Measurements from ENCODE around the gene TMEM213.
"Not testable (repeated sequence)": the region's sequence is repeated elsewhere in the genome, so short reads cannot be mapped to it uniquely, and the experiment has no call there.

The TMEM213 gene

GRCh38 chr7:138798836-138799235 lies 1.0 kb downstream of the TMEM213 start:
- DNase-seq: no peak

DNA sequence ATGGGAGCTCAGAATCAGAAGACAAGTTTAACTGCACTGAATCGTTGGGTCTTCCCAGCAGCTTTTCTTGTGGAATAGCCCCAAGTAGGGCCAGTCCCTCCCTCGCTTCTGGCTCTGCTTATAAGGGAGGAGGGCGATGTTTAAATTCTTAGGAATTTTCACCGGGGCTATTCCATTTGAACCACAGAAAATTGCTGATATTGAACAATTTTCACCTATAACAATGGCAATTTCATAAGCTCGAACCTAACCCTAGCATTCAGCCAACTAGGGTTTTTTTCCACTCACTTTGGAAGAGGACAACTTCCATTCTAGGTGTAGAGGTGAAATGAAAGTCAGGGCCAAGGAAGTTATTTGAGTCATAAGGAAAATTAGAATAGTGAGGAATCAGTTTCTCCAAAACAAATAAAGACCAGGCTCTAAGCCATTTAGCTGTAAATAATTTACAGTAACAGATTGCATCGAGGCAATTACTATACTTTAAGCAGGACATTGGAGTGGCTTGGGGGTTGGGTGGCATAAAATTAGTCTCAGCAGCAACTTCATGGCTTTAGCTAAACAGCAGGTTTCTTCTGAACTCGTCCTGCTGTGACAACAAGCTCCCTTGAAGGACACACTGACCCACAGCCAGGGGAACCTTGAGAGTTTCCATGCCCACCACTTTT lies 1.7 kb downstream of the TMEM213 start:
- no peak for DNase-seq

DNA sequence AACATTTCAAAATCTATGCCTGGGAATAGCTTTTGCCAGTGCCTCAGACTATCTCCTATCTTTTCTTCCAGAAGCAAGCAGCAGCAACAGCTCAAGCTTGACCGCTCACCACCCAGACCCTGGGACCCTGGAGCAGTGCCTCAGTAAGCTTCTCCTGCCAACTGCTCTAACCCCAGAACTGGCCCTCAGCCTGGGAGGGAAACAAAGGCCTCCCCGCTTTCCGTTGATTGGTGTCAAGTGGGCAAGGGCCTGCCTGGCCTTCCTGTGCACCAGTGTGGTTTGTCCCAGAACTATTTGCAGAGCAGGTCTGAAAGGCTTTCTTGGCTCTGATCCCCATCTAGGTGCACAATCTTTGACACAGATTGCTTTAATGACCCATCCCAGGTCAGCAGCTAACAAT lies 3.5 kb downstream of the TMEM213 start:
- DNase-seq: no peak

DNA sequence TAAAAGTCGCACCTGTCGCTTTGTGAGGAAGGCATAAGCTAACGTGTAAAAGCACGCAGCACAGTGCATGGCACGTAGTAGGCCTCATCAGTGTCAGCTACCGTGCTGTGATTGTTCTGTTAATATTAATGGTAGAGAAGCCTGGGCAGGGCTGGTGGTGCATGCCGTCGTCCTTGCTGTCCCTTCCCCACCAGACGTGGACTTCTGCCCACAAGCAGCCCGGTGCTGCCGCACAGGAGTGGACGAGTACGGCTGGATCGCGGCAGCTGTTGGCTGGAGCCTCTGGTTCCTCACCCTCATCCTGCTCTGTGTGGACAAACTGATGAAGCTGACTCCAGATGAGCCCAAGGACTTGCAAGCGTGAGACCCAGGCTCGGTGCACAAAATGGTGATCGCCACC lies 4.9 kb downstream of the TMEM213 start:
- DNase-seq: no peak

GRCh38 chr7:138804618-138805017 lies 6.8 kb downstream of the TMEM213 start:
- DNase-seq: no peak

DNA sequence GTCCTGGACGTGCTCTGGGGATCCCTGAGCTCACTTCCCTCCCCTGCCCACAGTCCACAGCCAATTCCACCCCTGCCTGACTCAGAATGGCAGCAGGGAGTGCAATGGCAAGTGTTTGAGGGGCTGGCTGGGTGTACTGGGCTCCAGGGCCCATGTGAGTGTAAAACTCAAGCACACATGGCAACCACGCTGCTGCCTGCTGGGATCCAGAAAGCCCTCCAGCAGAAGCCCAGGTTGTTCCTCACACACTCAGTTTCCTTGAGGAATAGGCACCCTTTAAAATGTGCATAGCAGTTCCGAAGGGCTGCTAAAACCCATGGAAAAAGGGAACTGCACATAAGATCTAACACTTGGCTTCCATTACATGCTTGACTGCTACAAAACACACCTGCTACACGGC lies 11.6 kb downstream of the TMEM213 start:
- DNase-seq: no peak

GRCh38 chr7:138811327-138811726 lies 13.5 kb downstream of the TMEM213 start:
- DNase-seq: not testable (repeated sequence)

- DNase-seq: no peak
Observed at GRCh38 chr7:138813945-138814344, 16.2 kb downstream of the TMEM213 start.

DNA sequence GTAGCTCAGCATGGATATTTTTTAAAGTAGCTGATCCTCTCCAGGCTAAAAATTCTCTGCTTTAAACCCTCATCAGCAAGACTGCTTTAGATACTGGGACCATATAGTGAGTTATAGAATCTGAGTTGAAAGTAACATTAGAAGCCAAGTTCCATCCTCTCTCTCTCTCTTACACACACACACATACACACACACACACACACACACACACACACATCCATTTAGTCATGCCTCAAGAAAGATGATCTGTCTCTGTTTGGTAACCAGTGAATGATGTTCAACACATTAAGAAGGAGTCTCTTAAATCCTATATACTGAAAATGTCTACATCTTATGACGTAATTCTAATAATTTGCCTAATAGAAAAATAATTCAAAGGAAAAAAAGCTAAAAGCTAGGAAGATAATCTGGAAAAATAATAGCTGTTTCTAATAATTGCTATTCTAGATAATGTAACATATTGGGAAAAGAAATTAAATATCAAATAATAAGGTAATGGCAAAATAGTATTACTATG lies 17.1 kb downstream of the TMEM213 start:
- no peak for DNase-seq

DNA sequence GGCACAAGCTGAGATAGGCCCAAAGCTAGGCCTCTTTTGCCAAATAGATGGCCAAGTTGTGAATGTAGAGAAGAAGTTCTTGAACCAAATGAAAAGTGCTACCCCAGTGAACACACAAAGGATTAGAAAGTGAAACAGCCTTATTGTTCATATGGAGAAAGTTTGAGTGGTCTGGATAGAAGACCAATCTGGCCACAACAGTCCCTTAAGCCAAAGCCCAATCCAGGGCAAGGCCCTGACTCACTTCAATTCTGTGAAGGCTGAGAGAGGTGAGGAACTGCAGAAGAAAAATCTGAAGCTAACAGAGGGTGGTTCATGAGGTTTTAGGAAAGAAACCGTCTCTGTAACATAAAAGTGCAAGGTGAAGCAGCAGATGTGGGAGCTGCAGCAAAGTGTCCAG lies 18.9 kb downstream of the TMEM213 start:
- no peak for DNase-seq

- no peak for DNase-seq
Observed at GRCh38 chr7:138819625-138820024, 21.8 kb downstream of the TMEM213 start.

- DNase-seq: no peak
Observed at GRCh38 chr7:138821912-138822311, 24.1 kb downstream of the TMEM213 start.

- no peak for DNase-seq
Observed at GRCh38 chr7:138822867-138823535, 25.2 kb downstream of the TMEM213 start.

GRCh38 chr7:138825049-138825721 lies 27.4 kb downstream of the TMEM213 start:
- DNase-seq: no peak

GRCh38 chr7:138828302-138828701 lies 30.5 kb downstream of the TMEM213 start:
- no peak for DNase-seq

DNA sequence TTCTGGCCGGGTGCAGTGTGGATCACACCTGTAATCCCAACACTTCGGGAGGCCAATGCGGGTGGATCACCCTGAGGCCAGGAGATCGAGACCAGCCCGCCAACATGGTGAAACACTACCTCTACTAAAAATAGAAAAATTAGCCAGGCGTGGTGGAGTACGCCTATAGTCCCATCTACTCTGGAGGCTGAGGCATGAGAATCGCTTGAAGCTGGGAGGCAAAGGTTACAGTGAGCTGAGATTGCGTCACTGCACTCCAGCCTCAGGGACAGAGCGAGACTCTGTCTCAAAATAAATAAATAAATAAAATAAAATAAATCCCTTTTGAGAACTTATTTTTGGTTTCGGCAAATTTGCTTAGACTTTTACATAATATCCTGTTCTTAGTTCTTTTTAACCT lies 31.5 kb downstream of the TMEM213 start:
- DNase-seq: no peak

- no peak for DNase-seq
Observed at GRCh38 chr7:138832966-138833365, 35.2 kb downstream of the TMEM213 start.

DNA sequence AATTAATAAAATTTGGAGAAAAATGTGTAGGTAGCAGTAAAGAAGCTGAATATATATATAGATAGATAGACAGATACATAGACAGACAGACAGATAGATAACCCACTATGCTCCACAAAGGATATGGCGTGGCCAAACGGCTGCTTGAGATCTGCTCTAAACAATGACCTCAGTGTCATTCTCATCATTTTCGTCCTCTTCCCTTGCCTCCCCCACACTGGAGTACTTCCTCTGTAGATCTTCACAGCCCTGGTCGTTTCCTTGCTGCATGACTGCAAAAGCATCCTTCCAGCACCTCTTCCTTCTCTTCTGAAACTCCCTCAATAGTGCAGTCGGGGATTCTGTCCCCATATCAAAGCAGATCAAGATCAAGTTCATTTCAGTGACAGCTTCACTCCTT lies 35.8 kb downstream of the TMEM213 start:
- DNase-seq: no peak

- peak; percentile 12 to 14 for DNase-seq
Observed at GRCh38 chr7:138834583-138834982, 36.8 kb downstream of the TMEM213 start.

GRCh38 chr7:138835087-138835486 lies 37.3 kb downstream of the TMEM213 start:
- DNase-seq: no peak

DNA sequence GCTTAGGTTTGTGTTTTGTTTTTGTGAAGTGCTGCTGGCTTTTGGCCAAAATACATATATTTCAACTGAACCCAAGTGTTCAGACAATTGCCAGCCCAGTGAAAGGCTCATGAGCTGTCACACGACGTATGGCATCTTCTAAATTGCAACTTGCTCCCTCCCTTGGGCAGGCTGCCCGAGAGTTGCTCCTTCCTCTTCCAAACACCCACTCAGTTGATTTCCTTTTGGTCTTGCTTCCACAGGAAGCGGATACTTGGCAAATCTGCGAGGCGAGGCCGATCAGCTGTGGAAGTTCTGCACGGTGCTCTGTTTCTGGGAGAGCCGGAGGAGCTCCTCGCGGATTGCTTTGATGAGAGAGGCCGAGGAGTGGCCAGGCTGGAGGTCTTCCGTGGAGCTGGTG lies 39.8 kb downstream of the TMEM213 start:
- no peak for DNase-seq

GRCh38 chr7:138838166-138838565 lies 40.4 kb downstream of the TMEM213 start:
- no peak for DNase-seq

DNA sequence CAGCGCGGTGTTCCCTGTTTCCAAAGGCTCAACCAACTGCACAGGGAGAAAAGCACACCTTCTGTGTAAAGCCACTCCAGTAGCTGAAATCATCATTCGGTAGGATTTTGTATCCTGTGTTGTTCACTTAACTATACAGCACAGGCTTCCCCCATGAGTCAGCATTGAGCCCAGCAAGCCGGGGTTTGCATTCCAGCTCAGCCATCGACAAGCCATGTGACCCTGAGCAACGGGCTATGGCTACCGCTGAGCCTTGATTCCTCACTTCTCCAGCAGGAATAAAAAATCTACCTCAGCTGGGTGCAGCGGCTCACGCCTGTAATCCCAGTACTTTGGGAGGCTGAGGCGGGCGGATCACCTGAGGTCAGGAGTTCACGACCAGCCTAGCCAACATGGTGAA lies 44.3 kb downstream of the TMEM213 start:
- DNase-seq: no peak

Data from stimulated activated CD4-positive, alpha-beta T cell treated with anti-CD3 and anti-CD28 coated beads, Interleukin-2, amount 100 ng/mL, for 48 hours (primary cell).